Measurements from ENCODE around the gene PDK1. TPM values are rescaled to one million over a fixed set of nuclear protein-coding genes. Genes with fewer than 3 reads are reported as not detected.

Gene PDK1
- total RNA-seq, 1 experiment from 2014 or later, result 39.2 TPM

DNA sequence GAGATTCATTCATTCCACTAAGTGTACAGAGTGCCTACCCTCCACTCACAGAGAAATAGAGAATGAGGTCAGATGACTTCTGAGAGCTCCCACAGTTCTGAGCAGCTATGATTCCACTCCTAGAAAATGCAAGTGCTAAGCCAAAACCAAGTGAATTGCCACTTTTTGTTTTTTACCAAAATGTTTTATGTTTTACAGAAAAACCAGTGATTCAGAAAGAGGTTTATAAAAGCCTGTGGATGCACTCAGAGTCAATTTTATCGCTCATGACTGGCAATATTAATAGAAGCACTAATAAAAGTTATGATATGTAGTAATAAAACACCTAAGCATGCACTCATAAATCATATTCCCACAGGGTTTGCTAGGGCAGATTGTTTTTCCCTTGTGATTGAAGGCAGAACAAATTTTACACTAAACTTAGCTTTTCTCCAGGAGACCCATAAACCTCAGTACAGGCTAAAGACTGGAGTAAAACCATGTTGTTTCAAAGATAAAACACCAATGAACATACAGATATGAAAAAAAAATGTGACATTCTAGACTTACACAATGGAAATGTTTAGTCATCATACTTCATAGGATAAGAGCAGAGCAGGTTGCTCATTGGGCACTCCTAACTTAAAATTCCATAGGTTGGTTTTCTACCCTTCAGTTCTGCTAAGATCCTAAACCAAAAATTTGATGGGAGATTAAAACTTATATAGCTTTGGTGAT is 67.5 kb downstream of the PDK1 start:
- no peak for DNase-seq (ENCODE audit: low read depth)
- in situ Hi-C loops (cut with HindIII; ENCODE audit: low pct_unique_long_range_greater_than_20kb, low sequenced_read_pairs), result no loop called here

GRCh38 chr2:172624996-172625395 is 69.1 kb downstream of the PDK1 start:
- DNase-seq (ENCODE audit: low read depth), result no peak

GRCh38 chr2:172627181-172627580 is 71.3 kb downstream of the PDK1 start:
- in situ Hi-C loops (cut with HindIII; ENCODE audit: low pct_unique_long_range_greater_than_20kb, low sequenced_read_pairs), result no loop called here
- no peak for DNase-seq (ENCODE audit: low read depth)

More at GRCh38 chr2:172624996-172625395, 69.1 kb downstream of the PDK1 start:
- in situ Hi-C loops (cut with HindIII; ENCODE audit: low pct_unique_long_range_greater_than_20kb, low sequenced_read_pairs), result no loop called here

GRCh38 chr2:172628085-172628484 is 72.2 kb downstream of the PDK1 start:
- in situ Hi-C loops (cut with HindIII; ENCODE audit: low pct_unique_long_range_greater_than_20kb, low sequenced_read_pairs), result no loop called here
- no peak for DNase-seq (ENCODE audit: low read depth)

DNA sequence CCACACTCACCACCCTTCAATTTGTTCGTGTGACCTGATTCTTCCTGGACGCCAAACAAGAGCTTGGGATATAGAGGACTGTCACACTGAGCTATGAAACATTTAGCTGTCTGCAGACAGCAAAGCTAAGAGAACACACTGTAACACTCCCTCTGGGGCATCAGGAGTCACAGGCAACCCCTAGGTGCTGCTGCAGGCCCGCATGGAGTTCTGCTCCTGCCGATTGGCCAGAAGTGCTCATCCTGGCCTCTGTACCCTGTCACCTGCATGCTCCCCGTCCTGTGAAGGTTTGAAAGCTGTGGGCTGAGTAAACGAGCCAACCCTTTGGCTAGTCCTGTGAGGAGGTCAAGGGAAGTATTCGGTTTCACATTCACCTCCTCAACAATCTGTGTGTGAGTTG is 73.7 kb downstream of the PDK1 start:
- in situ Hi-C loops (cut with HindIII; ENCODE audit: low pct_unique_long_range_greater_than_20kb, low sequenced_read_pairs), result no loop called here
- no peak for DNase-seq (ENCODE audit: low read depth)

DNA sequence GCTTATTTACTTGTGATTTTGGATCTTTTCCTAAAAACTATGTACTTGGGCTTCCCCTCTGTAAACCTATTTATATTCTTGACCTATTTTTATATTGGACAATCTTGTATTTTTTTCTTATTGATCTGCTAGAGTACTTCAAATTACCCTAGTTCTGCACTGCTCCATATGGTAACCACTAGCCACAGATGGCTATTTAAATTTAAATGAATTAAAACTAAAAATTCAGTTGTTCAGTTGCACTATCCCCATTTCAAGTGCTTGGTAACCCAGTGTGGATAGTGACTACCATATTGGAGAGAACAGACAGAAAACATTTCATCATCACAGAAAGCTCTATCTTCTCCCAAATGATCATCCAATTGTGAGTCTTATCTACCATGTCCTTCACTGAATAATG is 74.3 kb downstream of the PDK1 start:
- DNase-seq (ENCODE audit: low read depth), result no peak
- in situ Hi-C loops (cut with HindIII; ENCODE audit: low pct_unique_long_range_greater_than_20kb, low sequenced_read_pairs), result no loop called here

DNA sequence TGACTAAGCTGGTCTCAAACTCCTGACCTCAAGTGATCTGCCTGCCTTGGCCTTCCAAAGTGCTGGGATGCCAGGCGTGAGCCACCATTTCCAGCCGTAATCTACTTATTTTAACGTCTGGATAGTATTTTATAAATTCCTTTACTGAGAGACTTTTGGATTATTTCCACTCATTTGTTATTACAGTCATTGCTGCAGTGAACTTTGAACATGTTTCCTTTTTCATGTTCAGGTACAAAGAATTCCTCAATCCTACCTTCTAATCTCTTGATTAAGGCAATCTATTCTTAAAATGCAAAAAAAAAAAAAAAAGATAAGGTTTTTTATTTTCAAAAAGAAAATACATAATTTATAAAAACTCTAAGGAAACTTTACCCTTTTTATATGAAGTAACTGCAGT is 78.6 kb downstream of the PDK1 start:
- no peak for DNase-seq (ENCODE audit: low read depth)
- in situ Hi-C loops (cut with HindIII; ENCODE audit: low pct_unique_long_range_greater_than_20kb, low sequenced_read_pairs), result no loop called here

DNA sequence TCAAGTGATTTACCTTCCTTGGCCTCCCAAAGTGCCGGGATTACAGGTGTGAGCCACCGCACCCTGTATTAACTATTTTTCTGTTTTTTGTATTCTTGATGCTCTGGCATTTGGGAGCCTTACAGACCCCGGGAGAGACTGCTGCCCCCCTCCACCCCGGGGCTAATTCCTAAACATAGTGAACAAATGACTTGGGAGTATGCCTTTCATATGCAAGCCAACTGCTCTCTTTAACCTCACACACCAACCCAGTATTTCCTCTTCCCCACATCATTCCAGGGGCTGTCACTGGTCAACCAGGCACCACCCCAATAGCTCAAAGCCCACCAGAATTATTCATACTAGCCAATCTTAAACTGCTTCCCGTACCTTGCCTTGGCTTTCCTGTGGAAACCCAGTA is 79.7 kb downstream of the PDK1 start:
- DNase-seq (ENCODE audit: low read depth), result no peak
- in situ Hi-C loops (cut with HindIII; ENCODE audit: low pct_unique_long_range_greater_than_20kb, low sequenced_read_pairs), result no loop called here

- in situ Hi-C loops (cut with HindIII; ENCODE audit: low pct_unique_long_range_greater_than_20kb, low sequenced_read_pairs), result no loop called here
- no peak for DNase-seq (ENCODE audit: low read depth)
These were observed 83.4 kb downstream of the PDK1 start for GRCh38 chr2:172639256-172639655.

DNA sequence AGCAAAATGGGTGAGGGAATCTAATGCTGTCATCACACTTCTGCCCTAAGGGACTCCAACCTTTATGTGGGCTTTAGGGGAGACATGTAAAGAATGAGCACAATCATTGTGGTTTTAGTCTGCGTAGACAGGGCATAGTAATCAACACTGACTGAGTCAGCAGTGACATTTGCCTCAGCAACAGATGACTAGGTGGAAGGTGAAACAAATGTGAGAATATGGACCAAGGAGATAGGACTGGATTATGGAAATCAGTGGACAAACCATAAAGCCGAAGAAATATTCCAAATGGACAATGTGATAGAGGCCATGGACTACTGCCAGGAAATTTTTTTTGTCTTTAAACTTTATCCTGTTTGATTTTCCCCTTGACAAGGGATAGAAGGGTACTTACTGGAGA is 83.9 kb downstream of the PDK1 start:
- DNase-seq (ENCODE audit: low read depth), result peak; percentile 33
- in situ Hi-C loops (cut with HindIII; ENCODE audit: low pct_unique_long_range_greater_than_20kb, low sequenced_read_pairs), result no loop called here

GRCh38 chr2:172640389-172640788 is 84.5 kb downstream of the PDK1 start:
- in situ Hi-C loops (cut with HindIII; ENCODE audit: low pct_unique_long_range_greater_than_20kb, low sequenced_read_pairs), result no loop called here
- DNase-seq (ENCODE audit: low read depth), result no peak

GRCh38 chr2:172642301-172643020 is 86.6 kb downstream of the PDK1 start:
- no peak for DNase-seq (ENCODE audit: low read depth)
- in situ Hi-C loops (cut with HindIII; ENCODE audit: low pct_unique_long_range_greater_than_20kb, low sequenced_read_pairs), result no loop called here

DNA sequence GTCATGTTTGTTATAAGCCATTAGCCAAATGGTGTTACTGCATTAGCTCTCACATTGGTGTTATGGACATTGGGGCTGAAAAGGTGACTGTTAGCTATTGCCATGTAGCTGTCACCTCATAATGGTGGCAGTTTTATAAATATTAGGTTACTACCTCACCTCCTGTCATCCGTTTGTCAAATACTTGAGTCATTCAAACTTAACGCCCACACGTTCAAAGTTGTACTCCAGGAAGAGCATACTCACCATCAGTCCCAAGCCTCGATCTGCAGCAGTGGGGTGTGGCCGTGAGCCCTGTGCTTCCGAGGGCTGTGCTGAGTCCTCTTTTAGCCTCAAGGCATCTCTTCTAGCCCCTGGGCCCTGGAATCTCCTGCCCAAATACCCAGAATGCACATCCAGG is 87.3 kb downstream of the PDK1 start:
- in situ Hi-C loops (cut with HindIII; ENCODE audit: low pct_unique_long_range_greater_than_20kb, low sequenced_read_pairs), result no loop called here

GRCh38 chr2:172647439-172647838 is 91.5 kb downstream of the PDK1 start:
- no peak for DNase-seq (ENCODE audit: low read depth)
- in situ Hi-C loops (cut with HindIII; ENCODE audit: low pct_unique_long_range_greater_than_20kb, low sequenced_read_pairs), result no loop called here

More for the DNA sequence above, 87.3 kb downstream of the PDK1 start:
- no peak for DNase-seq (ENCODE audit: low read depth)

- no peak for DNase-seq (ENCODE audit: low read depth)
- in situ Hi-C loops (cut with HindIII; ENCODE audit: low pct_unique_long_range_greater_than_20kb, low sequenced_read_pairs), result no loop called here
These were observed 99.4 kb downstream of the PDK1 start for GRCh38 chr2:172655091-172655837.

DNA sequence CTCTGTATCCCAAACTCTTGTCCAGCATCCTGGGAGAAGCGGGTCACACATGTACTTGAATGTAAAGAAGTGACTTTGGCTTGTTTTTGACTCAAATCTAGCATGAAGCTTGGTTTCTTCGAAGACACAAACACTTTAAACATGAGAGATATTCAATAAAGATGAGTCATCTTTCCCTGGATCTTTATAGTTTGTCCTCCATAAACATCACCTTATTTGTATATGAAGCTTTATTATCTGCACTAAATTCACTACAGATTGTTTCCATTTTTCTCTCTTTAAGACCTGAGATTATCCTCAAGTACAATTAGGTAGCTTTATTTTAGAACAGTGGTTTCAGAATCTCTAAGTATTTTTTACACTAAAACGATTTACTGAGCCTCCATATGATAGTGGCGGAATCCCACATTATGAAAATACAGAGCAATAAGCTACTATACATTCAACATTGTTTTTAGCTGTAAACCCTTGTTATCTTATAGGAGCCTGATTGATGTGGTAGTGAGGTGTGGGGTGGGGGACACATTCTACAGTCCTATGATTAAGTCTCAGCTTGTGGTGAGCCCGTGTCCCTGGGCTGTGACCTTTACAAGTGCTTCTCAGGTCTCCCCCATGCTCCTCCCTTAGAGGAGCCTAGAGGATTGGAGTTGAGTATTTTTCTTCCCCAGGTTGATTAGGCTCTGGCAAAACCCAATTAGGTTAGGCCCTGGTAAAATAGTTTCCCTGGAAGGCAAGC is 100.1 kb downstream of the PDK1 start:
- in situ Hi-C loops (cut with HindIII; ENCODE audit: low pct_unique_long_range_greater_than_20kb, low sequenced_read_pairs), result no loop called here

More for the DNA sequence above, 100.1 kb downstream of the PDK1 start:
- DNase-seq (ENCODE audit: low read depth), result no peak

Measured in Caki2 (cell line).